Measurements from ENCODE around the gene CCDC70. TPM values are rescaled to one million over a fixed set of nuclear protein-coding genes. Genes with fewer than 3 reads are reported as not detected.
"Not testable (repeated sequence)": the region's sequence is repeated elsewhere in the genome, so short reads cannot be mapped to it uniquely, and the experiment has no call there.

The CCDC70 gene
- 0.34 TPM in 1 of 2 replicates, not detected in the other for total RNA-seq (2014; rRNA removed; shearing (Covaris generic))

GRCh38 chr13:51861723-51862300, at the start of gene CCDC70:
TSS of gene CCDC70 (plus strand) at chr13:51861969. CDS start at chr13:51865412, 3,443 bp downstream.
- peak; percentile 74 for DNase-seq (ENCODE audit: low read depth)

GRCh38 chr13:51814071-51814470, 47.7 kb upstream of the CCDC70 start:
- DNase-seq (ENCODE audit: low read depth), result no peak

DNA sequence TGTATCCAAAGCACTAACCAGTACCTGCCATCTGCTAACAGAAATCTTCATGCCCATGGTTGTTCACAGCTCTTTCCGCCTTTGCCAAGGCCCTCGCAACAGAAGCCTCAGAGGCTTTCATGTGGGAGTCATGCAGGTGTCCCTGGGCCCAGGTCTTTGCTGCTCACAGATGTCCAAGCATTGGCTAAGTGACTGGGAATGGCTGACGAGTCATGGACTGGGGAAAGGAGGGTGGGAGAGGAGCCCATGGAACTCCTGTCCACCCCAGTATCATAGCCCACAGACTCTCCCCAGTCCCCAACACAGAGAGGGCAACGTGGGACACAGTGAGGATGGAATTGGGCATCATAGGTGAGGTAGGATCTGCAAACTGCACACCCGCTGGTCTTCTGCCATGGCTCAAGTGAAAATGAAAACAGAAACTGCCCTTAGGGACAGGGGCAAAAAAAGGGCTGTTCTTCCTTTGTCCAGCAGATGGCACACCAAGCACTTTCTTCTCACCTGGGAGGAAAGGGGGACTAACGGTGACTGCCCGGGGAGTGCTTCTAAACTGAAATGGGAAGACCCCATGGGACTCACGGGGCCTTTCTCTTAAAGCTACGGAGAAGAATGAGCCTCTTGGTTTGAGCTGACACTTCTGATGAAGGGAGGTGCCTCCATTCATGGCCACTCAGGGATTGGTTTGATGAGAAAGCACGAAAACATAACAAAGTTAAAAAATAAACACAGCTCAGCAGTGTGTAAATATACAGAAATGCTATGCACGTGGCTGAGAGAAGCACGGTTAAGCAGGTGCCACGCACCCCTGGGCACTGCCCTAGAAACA, 46.7 kb upstream of the CCDC70 start:
- peak; percentile 55 for DNase-seq (ENCODE audit: low read depth)

- no peak for DNase-seq (ENCODE audit: low read depth)
Measured at GRCh38 chr13:51815848-51816247, 45.9 kb upstream of the CCDC70 start.

DNA sequence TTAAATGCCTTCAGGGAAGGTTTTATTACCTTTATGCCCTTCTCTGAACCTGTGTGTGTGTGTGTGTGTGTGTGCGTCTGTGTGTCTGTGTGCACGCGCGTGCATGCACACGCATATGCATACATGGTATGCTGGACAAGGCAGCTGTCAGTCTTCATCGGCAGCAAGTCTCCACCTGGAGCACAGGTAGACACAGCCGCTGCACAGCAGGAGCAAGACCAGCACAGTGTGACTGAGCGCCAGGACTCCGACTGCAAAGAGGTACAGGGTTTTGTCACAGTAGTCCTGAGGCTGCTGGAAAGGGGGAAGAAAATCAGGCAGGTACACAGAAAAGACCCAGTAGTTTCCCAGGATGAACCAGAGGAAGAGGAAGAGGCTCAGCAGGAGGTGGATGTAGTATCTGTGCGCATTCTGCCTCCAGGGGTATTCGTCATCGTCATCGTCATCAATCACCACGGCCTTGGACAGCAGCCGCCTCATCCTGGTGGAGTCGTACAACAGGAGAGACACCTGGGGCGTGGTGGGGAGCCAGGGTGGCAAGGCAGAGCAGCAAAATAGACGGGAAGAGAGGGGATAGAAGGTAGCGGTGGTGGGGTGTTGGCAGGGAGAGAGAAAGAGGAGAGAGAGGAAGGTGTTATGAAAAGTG, 45.0 kb upstream of the CCDC70 start:
- DNase-seq (ENCODE audit: low read depth), result no peak

- DNase-seq (ENCODE audit: low read depth), result no peak
Measured at GRCh38 chr13:51817717-51818116, 44.1 kb upstream of the CCDC70 start.

DNA sequence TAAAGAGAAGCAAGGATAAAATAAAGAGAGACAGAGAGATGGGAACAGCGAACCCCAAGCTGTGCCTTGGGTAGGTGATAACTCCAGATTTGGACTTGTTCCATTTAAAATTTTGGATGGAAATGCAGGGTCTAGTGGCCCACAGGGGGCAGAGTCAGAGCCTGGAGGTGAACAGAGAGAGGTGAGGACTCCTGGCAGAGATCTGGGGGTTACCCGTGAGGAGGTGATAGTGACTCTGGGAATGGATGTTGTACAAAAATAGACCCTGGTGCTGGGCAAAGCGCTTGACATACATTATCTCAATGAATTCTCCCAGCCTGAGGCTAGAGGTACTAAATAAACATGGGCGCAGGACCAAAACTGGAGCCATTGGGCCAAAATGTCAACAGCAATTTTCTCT, 43.5 kb upstream of the CCDC70 start:
- no peak for DNase-seq (ENCODE audit: low read depth)

DNA sequence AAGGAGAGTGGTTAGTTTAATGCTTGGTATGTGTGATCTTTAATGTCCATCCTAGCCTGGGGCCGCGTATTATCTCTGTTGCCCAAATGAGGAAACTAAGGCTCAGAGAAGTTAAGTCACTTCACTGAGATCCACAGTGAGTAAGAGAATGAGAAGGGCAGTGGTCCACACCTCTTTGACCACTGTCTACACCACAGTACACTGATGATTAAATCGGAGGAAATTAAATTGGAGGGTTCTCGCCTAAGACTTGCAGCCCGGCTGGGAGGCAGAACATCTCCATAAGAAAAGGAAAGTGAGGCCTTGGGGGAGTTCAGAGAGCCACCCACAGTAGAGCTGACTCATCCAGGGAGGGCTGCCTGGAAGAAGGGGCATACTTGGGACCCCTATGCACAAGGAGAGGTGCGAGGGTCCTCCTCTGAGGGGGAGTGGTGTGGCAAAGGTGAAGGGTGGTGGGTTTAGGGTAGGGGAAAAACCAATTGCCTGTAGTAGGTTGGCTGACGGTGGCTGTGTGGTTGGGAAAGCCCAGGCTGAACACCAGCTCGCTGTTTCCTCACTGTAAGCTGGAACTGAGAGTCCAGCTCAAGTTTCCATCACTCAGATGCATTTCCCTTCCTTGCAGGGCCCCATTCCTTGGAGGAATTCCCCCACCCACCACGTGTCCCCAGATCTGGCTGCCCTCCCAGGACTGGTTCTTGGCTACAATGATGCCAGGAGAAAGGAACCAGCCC, 42.8 kb upstream of the CCDC70 start:
- peak; percentile 33 for DNase-seq (ENCODE audit: low read depth)

DNA sequence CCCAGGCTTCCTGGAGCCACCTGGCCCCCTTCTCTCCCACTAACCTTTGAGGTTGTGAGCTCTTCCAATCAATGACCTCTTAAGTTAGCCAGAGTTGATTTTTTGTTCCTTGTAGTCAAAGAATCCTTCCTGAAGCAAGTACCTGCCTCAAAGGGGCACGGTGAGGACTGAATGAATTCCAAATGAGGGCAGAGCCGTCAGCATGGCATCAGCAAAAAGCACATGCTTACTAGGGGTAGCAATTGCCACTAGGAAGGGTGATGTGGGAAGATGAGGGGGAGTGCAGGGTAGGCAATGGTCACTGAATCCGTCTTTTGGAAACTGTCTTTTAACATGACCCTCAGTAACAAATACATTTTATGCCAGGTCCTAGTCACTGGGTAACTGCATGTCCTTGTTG, 42.2 kb upstream of the CCDC70 start:
- no peak for DNase-seq (ENCODE audit: low read depth)

DNA sequence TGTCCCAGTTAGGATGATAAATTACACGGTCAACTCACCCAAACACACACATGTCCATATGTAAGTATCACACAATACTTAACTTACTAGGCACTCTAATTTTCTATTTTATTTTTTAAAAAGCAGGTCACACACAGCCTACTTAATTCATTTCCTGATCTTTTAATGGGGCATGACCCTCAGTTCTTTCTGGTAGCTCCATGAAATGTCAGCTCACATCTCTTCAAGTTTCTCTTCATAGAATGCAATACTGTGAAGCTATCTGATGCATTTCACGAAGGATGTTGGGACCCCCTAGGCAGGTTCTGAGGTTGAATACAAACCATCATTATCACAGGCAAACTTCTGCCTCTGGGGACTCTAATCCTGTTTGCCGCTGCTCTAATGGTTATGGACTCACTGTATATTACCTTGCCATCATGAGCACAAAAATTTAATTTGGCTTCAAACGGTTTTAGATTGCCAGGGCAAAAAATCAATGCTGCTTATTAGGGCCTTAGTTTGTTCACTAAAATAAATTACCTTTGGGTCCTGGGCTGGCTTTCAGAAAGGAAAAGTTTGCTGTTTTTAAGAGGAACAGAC, 41.7 kb upstream of the CCDC70 start:
- no peak for DNase-seq (ENCODE audit: low read depth)

GRCh38 chr13:51821606-51822005, 40.2 kb upstream of the CCDC70 start:
- DNase-seq (ENCODE audit: low read depth), result no peak

DNA sequence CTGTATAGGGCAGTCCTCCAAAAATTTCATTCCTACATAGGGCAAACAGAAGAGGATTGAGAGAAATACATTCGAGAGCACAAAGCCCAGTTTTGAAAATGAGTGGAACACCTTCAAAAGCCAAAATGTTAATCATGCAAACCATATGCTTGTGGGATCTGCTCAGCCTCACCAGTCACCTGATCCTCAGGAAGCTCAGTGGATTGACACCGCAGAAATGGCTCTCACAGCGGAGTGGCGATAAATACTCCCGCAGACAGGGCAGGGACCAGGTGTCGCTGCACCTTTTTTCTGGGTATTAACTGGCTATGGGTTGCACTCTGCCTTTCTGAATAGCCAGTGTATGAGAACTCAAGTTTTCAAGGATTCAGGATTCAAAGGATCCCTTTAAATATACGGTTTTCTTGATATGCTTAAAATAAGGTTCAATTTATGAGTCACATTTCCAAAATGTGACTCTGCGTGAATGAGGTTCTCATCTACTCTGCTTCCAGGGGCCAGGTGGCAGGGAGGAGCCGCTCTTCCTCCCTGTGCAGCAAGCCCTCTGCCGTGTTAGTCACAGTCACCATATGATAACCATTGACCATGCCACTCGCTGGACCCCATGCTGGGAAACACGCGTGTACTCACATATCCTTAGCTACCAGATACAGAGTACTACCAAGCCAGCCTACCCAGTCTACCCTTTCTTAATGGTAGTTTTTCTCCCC, 39.5 kb upstream of the CCDC70 start:
- DNase-seq (ENCODE audit: low read depth), result no peak

DNA sequence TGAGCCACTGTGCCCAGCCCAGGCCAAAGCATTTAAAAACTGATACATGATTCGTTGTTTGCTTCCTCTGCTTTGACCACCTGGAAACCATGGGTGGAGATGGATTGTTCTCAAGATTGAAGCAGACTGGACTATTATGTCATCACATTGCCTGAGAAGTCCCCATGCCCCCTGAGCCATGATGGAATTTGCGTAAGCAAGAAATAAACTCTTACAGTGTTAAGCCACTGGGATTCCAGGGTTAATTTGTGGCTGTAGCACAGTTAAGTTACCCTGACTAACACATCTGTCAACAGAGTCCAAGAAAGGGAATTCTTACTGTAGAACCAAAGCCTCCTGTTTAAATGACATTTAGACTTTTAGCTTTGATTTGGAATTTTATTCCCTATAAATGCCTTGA, 38.4 kb upstream of the CCDC70 start:
- DNase-seq (ENCODE audit: low read depth), result no peak

GRCh38 chr13:51823863-51824262, 37.9 kb upstream of the CCDC70 start:
- no peak for DNase-seq (ENCODE audit: low read depth)

GRCh38 chr13:51824712-51825111, 37.1 kb upstream of the CCDC70 start:
- not testable (repeated sequence) for DNase-seq (ENCODE audit: low read depth)

DNA sequence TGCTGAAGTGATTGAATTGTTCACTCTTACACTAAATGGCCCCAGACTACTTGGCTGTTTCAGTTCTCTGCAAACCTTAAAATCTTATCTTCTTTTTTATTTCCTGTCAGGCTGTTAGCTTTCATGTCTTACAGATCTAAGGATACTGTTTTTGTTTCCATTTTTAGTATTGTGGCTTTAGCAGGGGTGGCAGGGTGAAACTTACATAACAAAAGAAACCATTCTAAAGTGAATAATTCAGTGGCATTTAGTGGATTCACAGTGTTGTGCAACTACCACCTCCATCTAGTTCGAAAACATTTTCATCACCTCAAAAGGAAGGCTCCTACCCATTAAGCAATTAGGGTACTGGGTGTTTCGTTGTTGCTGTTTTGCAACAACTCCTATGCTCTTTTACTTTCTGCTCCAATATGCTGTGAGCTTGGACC, 36.6 kb upstream of the CCDC70 start:
- DNase-seq (ENCODE audit: low read depth), result no peak

DNA sequence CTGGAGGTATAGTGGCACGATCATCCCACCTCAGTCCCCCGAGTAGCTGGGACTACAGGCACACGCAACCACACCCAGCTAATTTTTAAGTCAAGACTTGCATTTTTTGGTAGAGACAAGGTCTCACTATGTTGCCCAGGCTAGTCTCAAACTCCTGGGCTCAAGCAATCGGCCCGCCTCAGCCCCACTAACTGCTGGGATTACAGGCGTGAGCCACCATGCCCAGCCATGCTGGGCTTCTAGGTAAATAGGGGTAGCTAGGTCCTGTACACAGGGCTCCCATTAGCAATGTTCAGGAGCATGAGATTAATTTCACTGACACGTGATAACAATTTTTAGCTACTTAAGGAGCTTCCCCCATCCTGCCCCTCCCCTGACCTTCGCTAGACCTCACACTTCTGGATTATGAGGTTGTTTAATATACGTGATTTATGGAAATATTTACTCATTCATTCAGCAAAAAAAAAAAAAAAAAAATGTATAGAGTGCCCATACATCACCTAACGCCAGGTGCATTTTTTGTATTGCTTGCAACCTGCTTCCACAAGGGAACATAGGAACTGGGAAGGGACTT, 36.0 kb upstream of the CCDC70 start:
- no peak for DNase-seq (ENCODE audit: low read depth)

GRCh38 chr13:51826606-51827005, 35.2 kb upstream of the CCDC70 start:
- DNase-seq (ENCODE audit: low read depth), result no peak

DNA sequence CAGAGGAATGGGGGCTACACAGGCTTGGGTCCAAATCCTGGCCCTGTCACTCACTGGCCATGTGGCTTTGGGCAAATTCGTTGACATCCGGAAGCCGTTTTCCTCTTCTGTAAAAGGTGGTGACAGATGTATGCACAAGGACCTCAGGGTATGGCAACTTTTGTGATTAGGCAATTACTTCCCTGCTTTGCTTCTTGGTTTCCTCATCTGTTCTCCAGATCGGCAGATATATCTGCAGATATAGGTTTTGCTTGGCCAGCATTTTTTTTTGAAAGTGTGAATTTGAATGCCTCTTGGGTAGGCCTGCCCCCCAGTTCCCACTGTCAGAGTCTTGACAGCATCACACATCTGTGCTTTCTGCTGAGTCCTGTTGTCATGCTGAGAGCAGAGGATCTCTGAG, 34.5 kb upstream of the CCDC70 start:
- DNase-seq (ENCODE audit: low read depth), result no peak

DNA sequence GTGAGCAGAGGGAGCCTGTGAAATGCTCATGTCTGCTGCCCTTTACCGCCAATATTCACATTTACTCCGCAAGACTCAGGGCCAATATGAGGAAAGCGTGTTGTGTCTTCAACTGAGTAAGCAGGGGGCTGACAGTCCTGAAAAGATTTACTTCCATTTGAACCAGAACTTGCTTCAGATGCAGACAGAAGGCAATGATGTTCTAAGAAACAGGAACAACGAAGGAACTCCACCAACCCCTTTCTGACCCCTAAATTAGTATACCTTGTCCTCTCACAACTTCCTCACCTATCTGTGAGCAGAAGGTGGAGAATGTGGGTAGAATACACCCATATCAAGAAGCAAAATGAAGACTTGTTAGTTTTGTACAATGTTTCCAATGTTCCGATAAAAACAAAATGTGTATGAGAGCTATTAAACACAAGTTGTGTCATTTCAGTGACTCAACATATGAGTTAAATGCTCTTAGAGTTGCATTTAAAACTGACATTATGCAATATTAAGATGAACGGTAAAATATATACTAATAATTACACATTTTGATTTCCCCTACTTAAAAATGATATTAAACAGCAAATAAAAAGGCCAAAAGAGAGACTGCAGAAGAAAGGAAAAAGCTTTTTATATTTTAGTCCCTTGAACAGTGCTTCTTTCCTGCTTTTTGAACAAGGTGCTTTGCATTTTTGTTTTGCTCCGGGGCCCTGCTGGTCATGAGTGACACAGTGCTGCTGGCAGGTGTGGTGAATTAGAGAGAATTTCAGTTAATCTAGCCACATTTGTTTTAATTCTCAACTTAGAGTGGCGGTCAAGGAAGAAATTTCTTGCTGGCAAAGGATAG, 32.8 kb upstream of the CCDC70 start:
- DNase-seq (ENCODE audit: low read depth), result no peak
